SK-N-SH treated with all-trans-retinoic acid at 6 μM for 48 hours (cell line): ENCODE measurements around the gene ADGRF5.

ENCODE experiments used
- ATAC-seq: fragments of 200-7000 bp; cut with Tn5 transposase; 3 replicates; pipeline ENCODE4 v1.9.1; 2020; ENCODE audit warnings: mild to moderate bottlenecking, moderate library complexity
- ARNTL ChIP-seq: fragments of 450-650 bp; formaldehyde crosslinking; IDR thresholded peaks from 2 replicates; pipeline ENCODE4 v1.5.0; 2020; ENCODE audit warnings: low read depth, mild to moderate bottlenecking, moderate library complexity, borderline replicate concordance
- BACH2 ChIP-seq: fragments of 250-450 bp; sonication (Bioruptor Pico); IDR thresholded peaks from 2 replicates; pipeline ENCODE4 v1.9.0; 2021; ENCODE audit warnings: mild to moderate bottlenecking, borderline replicate concordance
- CSDC2 ChIP-seq: fragments of 250-450 bp; sonication (Bioruptor Pico); IDR thresholded peaks from 2 replicates; pipeline ENCODE4 v1.5.0; 2020; ENCODE audit warnings: mild to moderate bottlenecking, moderate library complexity
- ESRRG ChIP-seq: fragments of 250-450 bp; sonication (Bioruptor Pico); IDR thresholded peaks from 2 replicates; pipeline ENCODE4 v1.6.1; 2021; ENCODE audit warnings: mild to moderate bottlenecking
- GLIS3 ChIP-seq: fragments of 250-450 bp; sonication (Bioruptor Pico); IDR thresholded peaks from 2 replicates; pipeline ENCODE4 v1.5.0; 2020; ENCODE audit warnings: mild to moderate bottlenecking, moderate library complexity
- ISL1 ChIP-seq: fragments of 250-450 bp; sonication (Bioruptor Pico); IDR thresholded peaks from 2 replicates; pipeline ENCODE4 v2.1.2; 2022; ENCODE audit warnings: mild to moderate bottlenecking, moderate library complexity
- OSR1 ChIP-seq: fragments of 250-450 bp; sonication (Bioruptor Pico); IDR thresholded peaks from 2 replicates; pipeline ENCODE4 v1.8.0; 2022; ENCODE audit warnings: moderate library complexity, mild to moderate bottlenecking, inconsistent platforms
- PPARA ChIP-seq: fragments of 250-450 bp; sonication (Bioruptor Pico); IDR thresholded peaks from 2 replicates; pipeline ENCODE4 v1.5.0; 2020; ENCODE audit warnings: mild to moderate bottlenecking, borderline replicate concordance
- RARB ChIP-seq: fragments of 250-450 bp; sonication (Bioruptor Pico); IDR thresholded peaks from 2 replicates; pipeline ENCODE4 v1.8.0; 2021; ENCODE audit warnings: mild to moderate bottlenecking, moderate library complexity
- SNAI2 ChIP-seq: fragments of 250-450 bp; sonication (Bioruptor Pico); IDR thresholded peaks from 2 replicates; pipeline ENCODE4 v1.5.0; 2020; ENCODE audit warnings: mild to moderate bottlenecking, moderate library complexity
- TCF4 ChIP-seq: fragments of 250-450 bp; sonication (Bioruptor Pico); IDR thresholded peaks from 2 replicates; pipeline ENCODE4 v1.8.0; 2021; ENCODE audit warnings: mild to moderate bottlenecking, moderate library complexity, borderline replicate concordance
- TOX ChIP-seq: fragments of 250-450 bp; sonication (Bioruptor Pico); IDR thresholded peaks from 2 replicates; pipeline ENCODE4 v1.8.0; 2021; ENCODE audit warnings: mild to moderate bottlenecking, moderate library complexity, borderline replicate concordance
- ZC3H10 ChIP-seq: fragments of 250-450 bp; sonication (Bioruptor Pico); IDR thresholded peaks from 2 replicates; pipeline ENCODE4 v1.5.1; 2021; ENCODE audit warnings: mild to moderate bottlenecking, moderate library complexity
- ZFP3 ChIP-seq: fragments of 250-450 bp; sonication (Bioruptor Pico); IDR thresholded peaks from 2 replicates; pipeline ENCODE4 v1.5.0; 2020; ENCODE audit warnings: mild to moderate bottlenecking, moderate library complexity
- ZFP30 ChIP-seq: fragments of 450-650 bp; formaldehyde crosslinking; IDR thresholded peaks from 2 replicates; pipeline ENCODE4 v1.5.0; 2022; ENCODE audit warnings: mild to moderate bottlenecking, moderate library complexity
- ZNF565 ChIP-seq: fragments of 450-650 bp; formaldehyde crosslinking; conservative IDR thresholded peaks from 2 replicates; pipeline ENCODE4 v1.5.0; 2020; ENCODE audit warnings: low read depth, mild to moderate bottlenecking, moderate library complexity
- ZNF70 ChIP-seq: fragments of 450-650 bp; formaldehyde crosslinking; IDR thresholded peaks from 2 replicates; pipeline ENCODE4 v1.5.0; 2020; ENCODE audit warnings: mild to moderate bottlenecking, moderate library complexity
- ZNF8 ChIP-seq: fragments of 450-650 bp; formaldehyde crosslinking; IDR thresholded peaks from 2 replicates; pipeline ENCODE4 v1.5.0; 2020; ENCODE audit warnings: mild to moderate bottlenecking, moderate library complexity
- TF ChIP-seq, protein P1 (sequence below): fragments of 250-450 bp; sonication (Bioruptor Pico); IDR thresholded peaks from 2 replicates; pipeline ENCODE4 v1.5.1; 2021; ENCODE audit warnings: mild to moderate bottlenecking, moderate library complexity
- TF ChIP-seq, protein P2 (sequence below): fragments of 250-450 bp; sonication (Bioruptor Pico); IDR thresholded peaks from 2 replicates; pipeline ENCODE4 v1.5.1; 2020; ENCODE audit warnings: low read depth, mild to moderate bottlenecking, moderate library complexity
- TF ChIP-seq, protein P3 (sequence below): fragments of 250-450 bp; sonication (Bioruptor Pico); IDR thresholded peaks from 2 replicates; pipeline ENCODE4 v1.8.0; 2020; ENCODE audit warnings: mild to moderate bottlenecking, moderate library complexity, borderline replicate concordance
- TF ChIP-seq, protein P4 (sequence below): fragments of 250-450 bp; sonication (Bioruptor Pico); IDR thresholded peaks from 2 replicates; pipeline ENCODE4 v1.5.0; 2020; ENCODE audit warnings: mild to moderate bottlenecking, moderate library complexity
- TF ChIP-seq, protein P5 (sequence below): fragments of 250-450 bp; sonication (Bioruptor Pico); IDR thresholded peaks from 2 replicates; pipeline ENCODE4 v1.8.0; 2021; ENCODE audit warnings: low read depth, mild to moderate bottlenecking, moderate library complexity, borderline replicate concordance

ADGRF5 gene

DNA sequence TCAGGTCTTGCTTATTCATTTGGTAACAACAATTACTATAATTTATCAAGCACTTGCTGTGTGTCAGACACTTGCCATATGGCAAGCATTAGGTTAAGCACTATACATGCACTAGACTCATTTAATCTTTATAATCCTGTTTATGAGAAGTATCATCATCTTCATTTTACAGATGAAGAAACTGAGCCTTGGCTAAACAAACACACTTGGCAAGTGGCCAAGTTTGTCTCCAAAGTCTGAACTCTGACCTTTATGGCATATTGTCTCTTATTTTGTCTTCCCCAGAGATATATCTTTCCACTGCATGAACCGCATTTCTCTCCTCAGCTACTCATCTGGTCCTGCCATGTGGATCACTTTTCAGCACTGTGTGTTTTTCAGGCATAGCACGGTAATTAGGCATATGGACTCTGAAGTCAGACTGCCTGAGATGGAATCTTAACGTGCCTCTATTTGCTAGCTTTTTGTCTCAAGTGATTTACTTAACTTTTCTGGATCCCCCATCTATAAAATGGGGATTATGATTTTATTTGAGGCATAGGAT, 4.7 kb downstream of the ADGRF5 start:
- TF ChIP-seq SNAI2 = no peak
- no peak for TF ChIP-seq GLIS3 (CRISPR knock-in tag)
- no peak for TF ChIP-seq TCF4 (CRISPR knock-in tag)
- no peak for TF ChIP-seq ZNF8 (CRISPR knock-in tag)
- TF ChIP-seq ZC3H10 (CRISPR knock-in tag) = no peak
- no peak for TF ChIP-seq OSR1 (CRISPR knock-in tag)
- TF ChIP-seq ZFP3 = no peak
- TF ChIP-seq ISL1 (CRISPR knock-in tag) = no peak
- no peak for TF ChIP-seq ZNF565 (CRISPR knock-in tag)
- no peak for TF ChIP-seq TOX (CRISPR knock-in tag)
- TF ChIP-seq CSDC2 (CRISPR knock-in tag) = no peak
- TF ChIP-seq, protein P1, sequence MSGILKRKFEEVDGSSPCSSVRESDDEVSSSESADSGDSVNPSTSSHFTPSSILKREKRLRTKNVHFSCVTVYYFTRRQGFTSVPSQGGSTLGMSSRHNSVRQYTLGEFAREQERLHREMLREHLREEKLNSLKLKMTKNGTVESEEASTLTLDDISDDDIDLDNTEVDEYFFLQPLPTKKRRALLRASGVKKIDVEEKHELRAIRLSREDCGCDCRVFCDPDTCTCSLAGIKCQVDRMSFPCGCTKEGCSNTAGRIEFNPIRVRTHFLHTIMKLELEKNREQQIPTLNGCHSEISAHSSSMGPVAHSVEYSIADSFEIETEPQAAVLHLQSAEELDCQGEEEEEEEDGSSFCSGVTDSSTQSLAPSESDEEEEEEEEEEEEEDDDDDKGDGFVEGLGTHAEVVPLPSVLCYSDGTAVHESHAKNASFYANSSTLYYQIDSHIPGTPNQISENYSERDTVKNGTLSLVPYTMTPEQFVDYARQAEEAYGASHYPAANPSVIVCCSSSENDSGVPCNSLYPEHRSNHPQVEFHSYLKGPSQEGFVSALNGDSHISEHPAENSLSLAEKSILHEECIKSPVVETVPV (CRISPR knock-in tag) = no peak
- no peak for TF ChIP-seq ARNTL (CRISPR knock-in tag)
- TF ChIP-seq ESRRG (CRISPR knock-in tag) = no peak
- TF ChIP-seq, protein P2, sequence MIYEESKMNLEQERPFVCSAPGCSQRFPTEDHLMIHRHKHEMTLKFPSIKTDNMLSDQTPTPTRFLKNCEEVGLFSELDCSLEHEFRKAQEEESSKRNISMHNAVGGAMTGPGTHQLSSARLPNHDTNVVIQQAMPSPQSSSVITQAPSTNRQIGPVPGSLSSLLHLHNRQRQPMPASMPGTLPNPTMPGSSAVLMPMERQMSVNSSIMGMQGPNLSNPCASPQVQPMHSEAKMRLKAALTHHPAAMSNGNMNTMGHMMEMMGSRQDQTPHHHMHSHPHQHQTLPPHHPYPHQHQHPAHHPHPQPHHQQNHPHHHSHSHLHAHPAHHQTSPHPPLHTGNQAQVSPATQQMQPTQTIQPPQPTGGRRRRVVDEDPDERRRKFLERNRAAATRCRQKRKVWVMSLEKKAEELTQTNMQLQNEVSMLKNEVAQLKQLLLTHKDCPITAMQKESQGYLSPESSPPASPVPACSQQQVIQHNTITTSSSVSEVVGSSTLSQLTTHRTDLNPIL (CRISPR knock-in tag) = no peak
- no peak for TF ChIP-seq ZNF70 (CRISPR knock-in tag)
- TF ChIP-seq RARB = no peak
- TF ChIP-seq PPARA (CRISPR knock-in tag) = no peak
- TF ChIP-seq, protein P3, sequence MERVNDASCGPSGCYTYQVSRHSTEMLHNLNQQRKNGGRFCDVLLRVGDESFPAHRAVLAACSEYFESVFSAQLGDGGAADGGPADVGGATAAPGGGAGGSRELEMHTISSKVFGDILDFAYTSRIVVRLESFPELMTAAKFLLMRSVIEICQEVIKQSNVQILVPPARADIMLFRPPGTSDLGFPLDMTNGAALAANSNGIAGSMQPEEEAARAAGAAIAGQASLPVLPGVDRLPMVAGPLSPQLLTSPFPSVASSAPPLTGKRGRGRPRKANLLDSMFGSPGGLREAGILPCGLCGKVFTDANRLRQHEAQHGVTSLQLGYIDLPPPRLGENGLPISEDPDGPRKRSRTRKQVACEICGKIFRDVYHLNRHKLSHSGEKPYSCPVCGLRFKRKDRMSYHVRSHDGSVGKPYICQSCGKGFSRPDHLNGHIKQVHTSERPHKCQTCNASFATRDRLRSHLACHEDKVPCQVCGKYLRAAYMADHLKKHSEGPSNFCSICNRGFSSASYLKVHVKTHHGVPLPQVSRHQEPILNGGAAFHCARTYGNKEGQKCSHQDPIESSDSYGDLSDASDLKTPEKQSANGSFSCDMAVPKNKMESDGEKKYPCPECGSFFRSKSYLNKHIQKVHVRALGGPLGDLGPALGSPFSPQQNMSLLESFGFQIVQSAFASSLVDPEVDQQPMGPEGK (CRISPR knock-in tag) = no peak
- no peak for ATAC-seq

DNA sequence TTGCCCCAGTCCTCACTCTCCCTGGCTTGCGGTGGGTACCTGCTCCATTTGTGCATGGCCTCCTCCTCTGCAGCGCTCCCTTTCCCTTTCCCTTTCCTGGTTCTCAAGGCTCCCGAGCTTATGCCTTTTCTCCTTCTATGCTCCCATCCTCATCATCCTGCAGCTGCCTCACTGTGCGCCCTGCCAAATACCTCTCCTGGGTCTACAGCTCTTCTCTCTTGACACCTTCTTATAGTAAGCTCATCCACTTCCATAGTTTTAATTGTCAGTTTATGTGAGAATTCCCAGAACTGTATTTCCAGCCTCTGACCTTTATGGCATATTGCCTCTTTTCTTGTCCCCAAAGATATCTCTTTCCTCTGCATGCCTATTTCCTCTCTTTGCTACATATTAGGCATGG, 5.9 kb downstream of the ADGRF5 start:
- TF ChIP-seq TOX (CRISPR knock-in tag) = no peak
- TF ChIP-seq, protein P4, sequence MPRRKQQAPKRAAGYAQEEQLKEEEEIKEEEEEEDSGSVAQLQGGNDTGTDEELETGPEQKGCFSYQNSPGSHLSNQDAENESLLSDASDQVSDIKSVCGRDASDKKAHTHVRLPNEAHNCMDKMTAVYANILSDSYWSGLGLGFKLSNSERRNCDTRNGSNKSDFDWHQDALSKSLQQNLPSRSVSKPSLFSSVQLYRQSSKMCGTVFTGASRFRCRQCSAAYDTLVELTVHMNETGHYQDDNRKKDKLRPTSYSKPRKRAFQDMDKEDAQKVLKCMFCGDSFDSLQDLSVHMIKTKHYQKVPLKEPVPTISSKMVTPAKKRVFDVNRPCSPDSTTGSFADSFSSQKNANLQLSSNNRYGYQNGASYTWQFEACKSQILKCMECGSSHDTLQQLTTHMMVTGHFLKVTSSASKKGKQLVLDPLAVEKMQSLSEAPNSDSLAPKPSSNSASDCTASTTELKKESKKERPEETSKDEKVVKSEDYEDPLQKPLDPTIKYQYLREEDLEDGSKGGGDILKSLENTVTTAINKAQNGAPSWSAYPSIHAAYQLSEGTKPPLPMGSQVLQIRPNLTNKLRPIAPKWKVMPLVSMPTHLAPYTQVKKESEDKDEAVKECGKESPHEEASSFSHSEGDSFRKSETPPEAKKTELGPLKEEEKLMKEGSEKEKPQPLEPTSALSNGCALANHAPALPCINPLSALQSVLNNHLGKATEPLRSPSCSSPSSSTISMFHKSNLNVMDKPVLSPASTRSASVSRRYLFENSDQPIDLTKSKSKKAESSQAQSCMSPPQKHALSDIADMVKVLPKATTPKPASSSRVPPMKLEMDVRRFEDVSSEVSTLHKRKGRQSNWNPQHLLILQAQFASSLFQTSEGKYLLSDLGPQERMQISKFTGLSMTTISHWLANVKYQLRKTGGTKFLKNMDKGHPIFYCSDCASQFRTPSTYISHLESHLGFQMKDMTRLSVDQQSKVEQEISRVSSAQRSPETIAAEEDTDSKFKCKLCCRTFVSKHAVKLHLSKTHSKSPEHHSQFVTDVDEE (CRISPR knock-in tag) = no peak
- TF ChIP-seq, protein P5, sequence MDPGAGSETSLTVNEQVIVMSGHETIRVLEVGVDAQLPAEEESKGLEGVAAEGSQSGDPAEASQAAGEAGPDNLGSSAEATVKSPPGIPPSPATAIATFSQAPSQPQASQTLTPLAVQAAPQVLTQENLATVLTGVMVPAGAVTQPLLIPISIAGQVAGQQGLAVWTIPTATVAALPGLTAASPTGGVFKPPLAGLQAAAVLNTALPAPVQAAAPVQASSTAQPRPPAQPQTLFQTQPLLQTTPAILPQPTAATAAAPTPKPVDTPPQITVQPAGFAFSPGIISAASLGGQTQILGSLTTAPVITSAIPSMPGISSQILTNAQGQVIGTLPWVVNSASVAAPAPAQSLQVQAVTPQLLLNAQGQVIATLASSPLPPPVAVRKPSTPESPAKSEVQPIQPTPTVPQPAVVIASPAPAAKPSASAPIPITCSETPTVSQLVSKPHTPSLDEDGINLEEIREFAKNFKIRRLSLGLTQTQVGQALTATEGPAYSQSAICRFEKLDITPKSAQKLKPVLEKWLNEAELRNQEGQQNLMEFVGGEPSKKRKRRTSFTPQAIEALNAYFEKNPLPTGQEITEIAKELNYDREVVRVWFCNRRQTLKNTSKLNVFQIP (CRISPR knock-in tag) = no peak
- no peak for TF ChIP-seq CSDC2 (CRISPR knock-in tag)
- TF ChIP-seq GLIS3 (CRISPR knock-in tag) = no peak
- TF ChIP-seq ZFP30 (CRISPR knock-in tag) = no peak
- no peak for TF ChIP-seq ZFP3
- no peak for TF ChIP-seq ISL1 (CRISPR knock-in tag)
- no peak for TF ChIP-seq SNAI2
- no peak for TF ChIP-seq ZNF70 (CRISPR knock-in tag)
- TF ChIP-seq OSR1 (CRISPR knock-in tag) = no peak
- no peak for TF ChIP-seq PPARA (CRISPR knock-in tag)
- TF ChIP-seq ZC3H10 (CRISPR knock-in tag) = no peak
- no peak for TF ChIP-seq ARNTL (CRISPR knock-in tag)
- TF ChIP-seq, protein P1 (CRISPR knock-in tag) = no peak
- no peak for TF ChIP-seq BACH2 (CRISPR knock-in tag)
- no peak for TF ChIP-seq TCF4 (CRISPR knock-in tag)

More for the DNA sequence above, 5.9 kb downstream of the ADGRF5 start:
- no peak for ATAC-seq
